SH-SY5Y (cell line): ENCODE results near the gene TRIM67.

Source experiments
- GATA2 ChIP-seq: IDR thresholded peaks from 2 replicates; pipeline ENCODE4 v1.6.1; 2011; ENCODE audit warnings: mild to moderate bottlenecking, low read depth, low read length
- GATA3 ChIP-seq: IDR thresholded peaks from 2 replicates; pipeline ENCODE4 v1.6.1; 2011; ENCODE audit warnings: low read depth, mild to moderate bottlenecking, low read length, moderate library complexity

DNA sequence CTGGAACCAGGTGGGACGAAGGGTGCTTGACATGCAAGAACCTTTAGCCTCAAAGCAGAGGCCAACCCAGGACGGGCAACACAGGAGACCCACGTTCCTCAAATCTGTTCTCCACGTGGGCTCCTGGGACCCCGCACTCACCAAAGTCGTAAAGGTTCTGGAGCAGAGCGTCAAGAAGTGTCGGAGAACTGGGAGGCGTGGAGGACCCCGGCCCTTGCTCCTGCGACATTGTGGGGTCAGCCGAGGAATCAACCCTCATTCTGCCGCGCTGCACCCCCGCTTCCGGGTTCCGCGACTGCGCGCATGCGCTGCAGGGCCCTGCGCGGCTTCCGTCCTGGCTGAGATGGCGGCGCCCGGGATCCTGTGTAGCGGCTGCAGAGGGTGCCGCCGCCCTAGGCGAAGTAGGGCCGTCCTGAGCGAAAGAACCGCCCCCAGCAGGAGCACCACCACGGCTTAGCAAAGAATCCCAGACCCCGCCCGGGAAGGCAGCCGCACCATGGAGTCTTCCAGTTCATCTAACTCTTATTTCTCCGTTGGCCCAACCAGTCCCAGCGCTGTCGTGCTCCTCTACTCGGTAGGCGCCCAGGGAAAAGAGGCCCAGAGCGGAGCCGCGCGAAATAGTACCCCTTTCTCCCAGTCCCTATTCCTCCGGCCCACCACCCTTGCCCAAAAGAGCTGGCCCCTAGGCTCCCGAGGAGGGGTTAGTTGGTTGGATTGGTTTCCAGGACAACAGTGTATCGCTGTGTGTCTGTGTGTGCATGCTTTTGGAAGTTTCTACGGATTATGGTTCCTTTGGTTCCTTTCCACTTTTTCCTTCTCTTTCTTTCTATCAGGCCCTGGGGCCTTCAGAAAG lies 79.3 kb downstream of the TRIM67 start, which contains the start of gene GNPAT:
- TF ChIP-seq GATA3 (no peak), GATA2 (no peak)
